ENCODE results near the gene GALR1.

DNA sequence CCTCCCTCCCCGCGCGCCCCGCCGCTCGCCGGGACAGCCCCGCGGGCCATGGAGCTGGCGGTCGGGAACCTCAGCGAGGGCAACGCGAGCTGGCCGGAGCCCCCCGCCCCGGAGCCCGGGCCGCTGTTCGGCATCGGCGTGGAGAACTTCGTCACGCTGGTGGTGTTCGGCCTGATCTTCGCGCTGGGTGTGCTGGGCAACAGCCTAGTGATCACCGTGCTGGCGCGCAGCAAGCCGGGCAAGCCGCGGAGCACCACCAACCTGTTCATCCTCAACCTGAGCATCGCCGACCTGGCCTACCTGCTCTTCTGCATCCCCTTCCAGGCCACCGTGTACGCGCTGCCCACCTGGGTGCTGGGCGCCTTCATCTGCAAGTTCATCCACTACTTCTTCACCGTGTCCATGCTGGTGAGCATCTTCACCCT, 865 bp downstream of the GALR1 start:
- TF ChIP-seq, protein P1, sequence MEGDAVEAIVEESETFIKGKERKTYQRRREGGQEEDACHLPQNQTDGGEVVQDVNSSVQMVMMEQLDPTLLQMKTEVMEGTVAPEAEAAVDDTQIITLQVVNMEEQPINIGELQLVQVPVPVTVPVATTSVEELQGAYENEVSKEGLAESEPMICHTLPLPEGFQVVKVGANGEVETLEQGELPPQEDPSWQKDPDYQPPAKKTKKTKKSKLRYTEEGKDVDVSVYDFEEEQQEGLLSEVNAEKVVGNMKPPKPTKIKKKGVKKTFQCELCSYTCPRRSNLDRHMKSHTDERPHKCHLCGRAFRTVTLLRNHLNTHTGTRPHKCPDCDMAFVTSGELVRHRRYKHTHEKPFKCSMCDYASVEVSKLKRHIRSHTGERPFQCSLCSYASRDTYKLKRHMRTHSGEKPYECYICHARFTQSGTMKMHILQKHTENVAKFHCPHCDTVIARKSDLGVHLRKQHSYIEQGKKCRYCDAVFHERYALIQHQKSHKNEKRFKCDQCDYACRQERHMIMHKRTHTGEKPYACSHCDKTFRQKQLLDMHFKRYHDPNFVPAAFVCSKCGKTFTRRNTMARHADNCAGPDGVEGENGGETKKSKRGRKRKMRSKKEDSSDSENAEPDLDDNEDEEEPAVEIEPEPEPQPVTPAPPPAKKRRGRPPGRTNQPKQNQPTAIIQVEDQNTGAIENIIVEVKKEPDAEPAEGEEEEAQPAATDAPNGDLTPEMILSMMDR (IDR thresholded peaks at IDR 0.05), result no peak
- no peak for TF ChIP-seq POLR2A (IDR thresholded peaks at IDR 0.05)

Measured in heart left ventricle (tissue), 13 donors.